GM12892 (cell line): ENCODE results near the gene AASDHPPT.

Source experiments
- DNase-seq: peaks from one replicate; pipeline ENCODE4 v3.0.0; 2011; ENCODE audit not compliant: insufficient read length
- FAIRE-seq: peaks from 2 replicates; lab custom pipeline; 2011; peaks lifted over from hg19 to GRCh38; lab: Jason Lieb, UNC
- POLR2A ChIP-seq: IDR thresholded peaks from 2 replicates; pipeline ENCODE4 v1.6.1; 2011; ENCODE audit warnings: low read depth, low read length, control low read depth
- POLR2AphosphoS5 ChIP-seq: IDR thresholded peaks from 2 replicates; pipeline ENCODE4 v1.6.1; 2011; ENCODE audit warnings: low read depth, low read length, control low read depth
- TAF1 ChIP-seq: IDR thresholded peaks from 2 replicates; pipeline ENCODE4 v1.6.1; 2011; ENCODE audit warnings: low read depth, mild to moderate bottlenecking, control low read depth, low read length, borderline replicate concordance

The AASDHPPT gene

DNA sequence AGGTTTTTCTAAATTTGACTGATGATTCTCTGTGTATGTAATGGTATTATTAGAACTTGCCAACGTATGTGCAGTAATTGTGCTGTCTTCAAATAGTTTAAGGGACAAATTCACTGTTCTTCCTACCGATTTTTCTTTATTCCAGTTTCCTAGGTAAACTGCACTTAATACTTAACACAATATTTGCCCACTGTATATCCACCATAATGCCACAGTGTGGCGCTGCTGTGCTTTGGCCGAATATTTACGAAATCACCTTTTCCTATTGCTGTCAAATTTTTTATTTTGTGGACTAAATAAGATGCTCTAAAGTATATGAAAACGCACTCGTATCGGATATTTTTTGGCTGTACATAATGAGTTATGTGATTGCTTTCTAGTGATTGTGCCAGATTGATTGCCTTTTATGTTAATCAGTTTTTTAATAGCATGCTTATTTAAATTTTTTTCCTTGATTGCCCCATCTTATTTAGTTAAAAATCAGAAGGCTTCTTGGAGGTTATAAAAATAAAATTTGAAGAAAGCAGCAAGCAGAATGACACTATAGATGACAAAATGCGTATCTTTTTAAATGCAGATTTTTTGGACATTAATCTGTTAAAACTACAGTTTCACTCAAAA lies 10.5 kb downstream of the AASDHPPT start:
- FAIRE-seq (peak; percentile 94), DNase-seq (no peak)
- TF ChIP-seq POLR2A = no peak
- no peak for TF ChIP-seq POLR2AphosphoS5
- TF ChIP-seq TAF1 = no peak

DNA sequence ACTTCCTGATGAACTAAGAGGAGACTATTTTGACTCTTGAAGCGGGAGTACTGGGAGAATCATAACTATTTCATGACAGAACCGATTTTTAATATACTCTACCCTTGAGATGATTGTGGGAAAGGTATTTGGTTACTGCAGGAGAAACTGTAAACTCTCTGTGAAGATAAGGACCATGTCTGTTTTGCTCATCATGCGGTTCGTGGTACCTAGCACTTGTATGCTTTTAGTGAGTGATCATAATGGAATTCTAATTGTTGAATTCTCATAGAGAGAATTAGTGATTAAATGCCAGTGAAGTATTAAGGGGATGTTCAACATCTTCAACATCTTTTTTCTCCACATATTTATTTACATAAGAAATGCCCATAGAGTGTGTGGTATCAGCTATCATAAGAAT lies 11.4 kb downstream of the AASDHPPT start:
- FAIRE-seq (no peak), DNase-seq (no peak)
- no peak for TF ChIP-seq TAF1
- no peak for TF ChIP-seq POLR2A
- no peak for TF ChIP-seq POLR2AphosphoS5

DNA sequence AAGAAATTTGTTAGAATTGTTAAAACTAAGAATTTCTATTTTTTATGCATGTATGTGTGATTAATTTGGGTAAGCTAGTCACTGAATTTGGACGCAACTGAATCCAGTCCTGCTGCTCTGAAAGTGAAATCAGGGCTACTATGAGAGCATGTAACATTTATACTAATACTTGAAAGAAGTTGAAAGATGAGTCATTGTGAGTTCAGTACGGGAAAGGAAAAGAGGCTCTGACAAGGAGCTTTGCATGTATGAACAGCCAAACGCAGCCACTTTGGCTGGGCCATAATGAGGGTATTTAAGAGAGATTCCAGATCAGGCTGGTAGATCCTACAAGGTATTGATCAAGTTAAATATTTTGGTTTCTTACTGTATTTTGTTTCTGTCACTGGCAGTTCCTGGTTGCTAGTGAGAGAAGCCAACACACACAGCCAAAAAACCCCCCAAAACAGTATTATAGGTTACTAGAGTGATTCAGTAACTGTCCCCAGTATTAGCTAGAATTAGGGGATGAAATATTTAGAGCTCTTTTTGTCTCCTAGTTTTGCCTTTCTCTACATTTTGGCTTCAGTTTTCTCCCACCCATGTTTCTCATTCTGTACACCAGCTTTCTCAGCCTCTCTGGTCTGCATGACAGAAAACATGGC lies 14.1 kb downstream of the AASDHPPT start:
- DNase-seq (peak; percentile 3), FAIRE-seq (peak; percentile 95)
- TF ChIP-seq TAF1 (no peak), POLR2AphosphoS5 (no peak), POLR2A (no peak)

DNA sequence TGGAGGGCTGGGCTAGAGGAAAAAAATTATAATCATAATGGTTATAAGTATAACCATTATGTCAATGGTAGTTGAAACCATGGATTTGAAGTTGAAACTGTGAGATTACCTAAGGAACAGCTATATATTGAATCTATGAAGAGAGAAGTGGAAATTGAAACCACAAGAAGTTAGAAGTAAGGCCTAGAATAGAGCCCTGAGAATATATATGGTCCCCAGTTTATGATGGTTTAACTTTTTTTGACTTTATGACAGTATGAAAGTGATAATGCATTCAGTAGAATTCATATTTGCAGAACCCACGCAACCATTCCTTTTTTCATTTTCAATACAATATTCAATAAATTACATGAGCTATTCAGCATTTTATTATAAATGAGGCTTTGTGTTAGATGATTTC lies 15.0 kb downstream of the AASDHPPT start:
- no peak for FAIRE-seq
- no peak for DNase-seq
- TF ChIP-seq POLR2A = no peak
- TF ChIP-seq TAF1 = no peak
- TF ChIP-seq POLR2AphosphoS5 = no peak

DNA sequence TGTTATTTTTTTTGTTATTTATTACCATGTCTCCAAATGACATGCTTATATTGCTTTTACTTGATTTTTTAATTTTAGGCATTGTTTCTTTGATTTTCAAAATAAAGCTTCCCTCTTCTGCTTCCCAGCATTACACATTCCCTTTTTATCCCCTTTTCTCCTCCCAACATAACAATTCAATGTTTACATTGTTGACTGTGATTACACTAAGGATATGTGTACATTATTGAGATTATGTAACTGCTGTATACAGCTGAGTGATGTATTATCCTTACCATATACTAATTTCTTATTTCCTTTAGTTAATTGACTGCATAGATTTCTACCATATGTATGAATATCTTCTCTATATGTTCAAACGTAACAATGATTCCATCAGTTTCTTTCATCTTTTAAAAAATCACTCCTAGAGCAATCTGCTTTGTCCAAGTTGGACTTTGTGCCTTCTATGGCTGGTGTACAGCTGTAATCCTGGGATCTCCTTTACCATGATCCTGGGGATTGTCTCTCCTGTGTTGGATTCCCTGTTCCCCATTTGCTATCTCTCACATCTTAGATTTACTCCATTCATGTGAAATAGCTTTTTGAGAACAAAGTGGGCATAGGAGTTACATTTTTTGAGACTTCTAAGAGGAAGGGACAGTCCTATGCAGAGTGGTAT lies 21.6 kb downstream of the AASDHPPT start:
- FAIRE-seq (peak; percentile 53), DNase-seq (no peak)
- TF ChIP-seq POLR2AphosphoS5 (no peak), TAF1 (no peak), POLR2A (no peak)

DNA sequence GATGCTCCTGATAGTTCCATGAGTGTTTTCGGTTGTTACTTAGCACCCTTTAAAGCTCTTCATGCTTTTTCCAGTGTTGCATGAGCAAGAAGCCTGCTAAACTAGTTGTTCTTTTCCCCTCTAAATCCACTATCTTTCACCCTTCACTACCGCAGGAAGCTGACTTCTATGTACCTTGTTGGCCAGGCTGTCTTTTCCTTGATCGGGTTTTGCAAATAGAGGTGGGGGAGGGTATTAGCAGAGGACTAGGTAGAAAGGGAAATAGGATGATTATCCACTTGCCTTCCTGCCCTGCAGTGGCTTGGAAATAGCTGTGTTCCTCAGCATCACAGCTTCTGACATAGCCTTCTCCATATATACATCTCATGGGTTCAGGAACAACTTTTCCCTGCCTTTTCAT lies 23.9 kb downstream of the AASDHPPT start:
- TF ChIP-seq POLR2AphosphoS5 = no peak
- no peak for TF ChIP-seq TAF1
- no peak for TF ChIP-seq POLR2A
- DNase-seq = no peak
- FAIRE-seq = no peak

DNA sequence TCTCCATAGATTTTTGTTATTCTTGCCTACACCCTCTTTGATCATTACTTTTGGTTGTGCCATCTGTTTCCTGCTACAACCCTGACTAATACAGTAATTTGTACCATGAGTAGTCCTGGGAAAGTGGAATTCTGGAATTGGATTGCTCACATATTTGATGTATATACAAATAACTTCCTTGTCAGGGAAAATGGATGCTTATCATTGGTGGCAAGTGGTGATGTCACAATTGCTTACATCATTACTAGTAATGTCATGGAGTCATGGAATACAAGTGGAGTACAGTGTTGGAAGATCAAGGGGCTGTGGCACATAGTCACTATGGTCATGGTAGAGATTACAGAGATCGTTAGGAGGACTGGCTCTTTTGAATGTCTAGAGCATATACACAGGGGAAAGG lies 24.4 kb downstream of the AASDHPPT start:
- FAIRE-seq (no peak), DNase-seq (no peak)
- TF ChIP-seq TAF1 (no peak), POLR2A (no peak), POLR2AphosphoS5 (no peak)

DNA sequence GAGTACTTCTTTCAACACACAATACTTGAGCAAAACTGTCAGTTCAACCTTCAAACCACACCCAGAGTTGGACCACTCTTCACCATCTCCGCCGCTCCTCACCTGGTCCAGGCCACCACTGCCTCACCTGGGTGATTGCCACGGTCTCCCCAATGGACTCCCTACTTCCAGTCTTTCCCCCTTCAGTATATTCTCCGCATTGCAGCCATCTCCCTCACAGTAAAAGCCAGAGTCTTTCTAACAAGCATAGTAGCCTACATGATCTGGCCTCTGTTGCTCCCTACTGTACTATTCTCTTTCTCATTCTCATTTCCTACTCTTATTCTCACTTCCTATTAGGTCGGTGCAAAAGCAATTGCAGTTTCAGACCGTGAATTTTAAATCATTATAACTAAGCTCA lies 28.5 kb downstream of the AASDHPPT start:
- no peak for FAIRE-seq
- TF ChIP-seq POLR2AphosphoS5 = no peak
- no peak for TF ChIP-seq POLR2A
- no peak for TF ChIP-seq TAF1

DNA sequence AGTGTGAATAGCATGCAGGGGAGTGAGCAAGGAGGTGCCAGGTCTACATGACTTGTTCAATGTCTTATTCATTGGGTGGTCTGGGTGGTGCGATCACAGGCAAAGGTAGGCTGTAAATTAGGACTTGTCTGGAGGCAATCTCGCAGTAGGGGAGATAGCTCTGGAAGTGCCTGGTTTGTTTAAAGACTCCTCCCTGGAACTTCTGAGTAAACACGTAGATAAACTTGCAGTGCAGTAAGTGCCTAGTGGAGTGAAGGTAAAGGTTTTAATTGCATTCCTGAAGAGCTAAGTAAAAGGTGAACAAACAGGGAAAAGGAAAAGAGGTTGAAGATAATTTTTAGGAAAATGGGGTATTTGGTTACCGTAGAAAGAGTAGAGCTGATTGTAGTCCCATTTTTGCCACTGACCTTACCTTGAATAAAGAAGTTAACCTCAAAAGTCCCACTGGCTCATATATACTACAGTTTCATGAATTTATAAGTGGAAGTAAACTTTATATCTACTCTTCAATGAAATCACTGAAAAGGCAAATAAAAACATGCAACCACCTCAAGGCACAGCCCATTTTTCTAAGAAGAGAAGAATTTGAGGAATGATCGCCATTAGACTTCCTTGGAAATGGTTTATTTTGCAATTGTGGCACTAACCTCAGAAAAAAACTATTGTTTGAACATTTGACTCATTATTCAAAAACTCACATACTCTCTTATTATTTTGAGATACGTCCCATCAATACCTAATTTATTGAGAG lies 44.3 kb downstream of the AASDHPPT start:
- no peak for DNase-seq
- TF ChIP-seq POLR2AphosphoS5 (no peak), TAF1 (no peak), POLR2A (no peak)
- FAIRE-seq = no peak

More for the DNA sequence above, 28.5 kb downstream of the AASDHPPT start:
- DNase-seq = no peak

DNA sequence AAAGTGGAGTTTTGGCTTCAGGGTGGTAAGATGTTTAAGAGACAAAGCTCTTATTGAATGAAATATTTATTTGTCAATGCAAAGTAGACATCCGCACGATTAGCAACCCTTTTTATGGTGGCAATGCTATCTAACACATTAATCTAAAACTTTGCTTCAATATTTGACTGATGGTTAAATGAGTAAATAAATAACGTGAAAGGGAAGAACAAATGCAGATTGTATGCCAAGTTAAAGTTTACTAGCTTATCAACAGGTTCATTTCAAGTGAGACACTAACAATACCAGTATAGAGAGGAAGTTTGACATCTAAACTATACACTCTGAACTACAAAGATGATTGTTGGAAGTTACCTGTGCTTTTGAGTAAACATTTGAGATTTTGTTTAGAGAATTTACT lies 50.1 kb downstream of the AASDHPPT start:
- no peak for FAIRE-seq
- TF ChIP-seq POLR2AphosphoS5 (no peak), TAF1 (no peak), POLR2A (no peak)
- DNase-seq = no peak

DNA sequence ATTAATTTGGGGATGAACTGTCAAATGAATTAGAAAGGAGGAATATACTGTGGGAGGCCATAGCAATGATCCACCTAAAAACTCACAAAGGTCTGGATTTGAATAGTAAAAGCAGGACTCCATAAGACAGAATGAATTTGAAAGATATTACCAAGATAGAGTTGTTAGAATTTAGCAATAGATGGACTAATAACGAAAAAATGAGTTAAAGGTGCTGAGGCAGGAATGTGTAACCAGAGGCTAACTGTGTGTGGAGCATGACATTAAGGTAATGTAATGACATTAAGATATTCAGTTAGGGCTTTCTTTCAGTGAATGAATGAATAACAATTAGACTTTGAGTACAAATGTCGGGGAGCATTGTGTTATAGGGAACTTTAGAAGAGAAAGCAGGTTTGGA lies 51.3 kb downstream of the AASDHPPT start:
- TF ChIP-seq POLR2AphosphoS5 = no peak
- no peak for TF ChIP-seq TAF1
- no peak for TF ChIP-seq POLR2A
- no peak for DNase-seq
- FAIRE-seq = no peak

DNA sequence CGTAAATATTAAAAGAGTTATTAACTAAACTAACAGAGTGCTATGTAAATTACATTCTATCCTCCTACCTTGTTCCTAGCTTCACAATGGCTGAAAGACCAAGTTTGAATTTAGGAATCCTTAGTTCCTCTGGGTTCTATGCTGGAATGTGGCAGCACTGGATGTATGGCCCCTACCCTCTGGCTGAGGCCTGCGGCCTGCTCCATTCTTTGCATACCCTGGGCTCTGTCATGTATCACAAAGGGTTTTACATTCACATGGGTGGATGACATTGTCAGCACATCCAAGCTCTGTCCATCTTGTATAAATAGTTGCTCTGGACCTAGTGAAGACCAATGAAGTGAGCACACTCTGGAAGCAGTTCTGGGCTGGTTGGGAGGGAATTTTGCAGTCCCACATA lies 54.5 kb downstream of the AASDHPPT start:
- TF ChIP-seq TAF1 (no peak), POLR2AphosphoS5 (no peak), POLR2A (no peak)
- DNase-seq = no peak
- FAIRE-seq = no peak
